GM13976 (cell line): ENCODE measurements around the gene WASF2.

Experiments used
- DNase-seq: peaks from one replicate; pipeline ENCODE4 v3.0.0; 2012; ENCODE audit warnings: low spot score
- in situ Hi-C: fragments of 300-500 bp; cut with MboI; formaldehyde crosslinking; loops from one replicate; pipeline ENCODE4 v1.12.0; 2022; ENCODE audit warnings: low sequenced_read_pairs, mixed read lengths, inconsistent platforms; ENCODE audit not compliant: unreplicated experiment
- TF ChIP-seq, protein P1 (sequence below): IDR thresholded peaks from 2 replicates; pipeline ENCODE4 v1.5.1; 2012; ENCODE audit warnings: borderline replicate concordance, mild to moderate bottlenecking; ENCODE audit not compliant: insufficient read depth; ENCODE audit errors: extremely low read depth, missing control alignments, control extremely low read depth

WASF2 gene

GRCh38 chr1:27377760-27378495 is 112.0 kb downstream of the WASF2 start:
- TF ChIP-seq, protein P1, sequence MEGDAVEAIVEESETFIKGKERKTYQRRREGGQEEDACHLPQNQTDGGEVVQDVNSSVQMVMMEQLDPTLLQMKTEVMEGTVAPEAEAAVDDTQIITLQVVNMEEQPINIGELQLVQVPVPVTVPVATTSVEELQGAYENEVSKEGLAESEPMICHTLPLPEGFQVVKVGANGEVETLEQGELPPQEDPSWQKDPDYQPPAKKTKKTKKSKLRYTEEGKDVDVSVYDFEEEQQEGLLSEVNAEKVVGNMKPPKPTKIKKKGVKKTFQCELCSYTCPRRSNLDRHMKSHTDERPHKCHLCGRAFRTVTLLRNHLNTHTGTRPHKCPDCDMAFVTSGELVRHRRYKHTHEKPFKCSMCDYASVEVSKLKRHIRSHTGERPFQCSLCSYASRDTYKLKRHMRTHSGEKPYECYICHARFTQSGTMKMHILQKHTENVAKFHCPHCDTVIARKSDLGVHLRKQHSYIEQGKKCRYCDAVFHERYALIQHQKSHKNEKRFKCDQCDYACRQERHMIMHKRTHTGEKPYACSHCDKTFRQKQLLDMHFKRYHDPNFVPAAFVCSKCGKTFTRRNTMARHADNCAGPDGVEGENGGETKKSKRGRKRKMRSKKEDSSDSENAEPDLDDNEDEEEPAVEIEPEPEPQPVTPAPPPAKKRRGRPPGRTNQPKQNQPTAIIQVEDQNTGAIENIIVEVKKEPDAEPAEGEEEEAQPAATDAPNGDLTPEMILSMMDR: no peak
- DNase-seq: no peak
- in situ Hi-C loops: no loop called here

DNA sequence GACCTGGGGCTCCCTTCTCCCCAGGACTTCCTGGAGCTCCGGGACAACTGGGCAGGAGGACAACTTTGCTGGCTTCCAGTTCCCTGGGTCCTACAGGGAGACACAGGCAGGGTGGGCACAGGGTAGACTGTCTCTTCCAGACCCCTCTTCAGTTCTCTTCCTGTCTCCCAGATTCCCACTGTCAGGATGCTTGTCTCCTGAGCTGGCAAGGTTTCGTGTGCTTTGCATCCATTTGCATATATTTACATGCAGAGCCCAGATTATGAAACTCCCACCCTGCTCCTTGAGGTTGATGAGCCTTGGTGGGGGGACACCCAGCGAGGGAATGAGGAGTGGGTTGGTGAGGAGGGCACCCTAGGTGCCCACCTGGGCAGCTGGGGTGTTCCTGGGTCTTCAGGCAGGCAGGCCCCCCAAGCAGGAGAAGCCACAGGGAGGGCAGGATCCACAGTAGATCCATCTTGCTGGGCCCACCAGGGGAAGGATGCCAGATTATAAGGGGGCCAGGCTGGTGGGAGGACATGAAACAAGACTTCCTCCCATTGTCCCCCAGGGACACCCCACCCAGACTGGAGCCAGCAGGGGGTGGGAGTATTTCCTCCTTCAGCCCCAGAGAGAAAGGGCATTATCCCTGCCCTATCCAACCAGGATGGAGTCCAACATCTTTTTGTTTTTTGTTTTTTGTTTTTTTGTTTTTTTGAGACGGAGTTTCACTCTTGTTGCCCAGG is 115.4 kb downstream of the WASF2 start, which contains the start of gene FCN3:
Gene FCN3 (minus strand): TSS at position 463 of the 725 bp plus-strand sequence. CDS start 6 bp downstream, at position 457.
- no peak for DNase-seq
- in situ Hi-C loops: no loop called here
- TF ChIP-seq, protein P1: no peak

- TF ChIP-seq, protein P1: no peak
- DNase-seq: no peak
- in situ Hi-C loops: no loop called here
These were observed 116.9 kb downstream of the WASF2 start for GRCh38 chr1:27372808-27373690.

- DNase-seq: no peak
- in situ Hi-C loops: no loop called here
- TF ChIP-seq, protein P1: no peak
These were observed 117.8 kb downstream of the WASF2 start for GRCh38 chr1:27372022-27372807.

DNA sequence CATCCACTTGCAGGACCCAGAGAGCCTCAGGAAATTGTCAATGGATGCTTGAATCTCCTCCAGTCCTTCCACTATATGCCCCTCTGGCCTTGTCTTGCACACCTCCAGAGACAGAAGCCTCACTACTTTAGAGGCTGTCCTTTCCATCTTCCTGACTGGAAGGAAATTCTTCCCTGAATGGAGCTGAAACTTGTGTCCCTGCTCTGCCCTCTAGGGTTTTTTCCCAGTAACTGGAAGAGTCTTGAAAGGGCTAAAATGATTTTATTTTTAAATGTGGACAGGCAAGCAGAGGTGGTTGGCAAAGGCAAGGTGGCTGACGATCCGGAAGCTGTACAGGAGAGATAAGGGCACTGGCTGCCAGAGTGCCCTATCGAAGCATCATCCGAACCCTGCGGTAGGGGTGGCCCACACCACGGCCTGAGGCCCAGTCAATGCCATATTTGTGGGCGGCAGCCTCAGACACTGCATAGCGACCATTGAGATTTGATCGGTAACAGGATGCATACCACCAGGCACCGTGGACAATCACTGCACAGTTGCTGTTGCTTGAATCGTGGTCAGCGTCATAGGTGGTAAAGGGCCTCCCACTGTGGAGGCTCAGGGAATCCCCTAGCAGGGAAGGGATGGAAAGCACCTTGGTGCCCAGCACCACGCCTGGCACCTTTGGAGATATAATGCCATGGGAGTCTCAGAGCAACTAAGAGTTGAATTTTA is 120.9 kb downstream of the WASF2 start:
- no peak for DNase-seq
- in situ Hi-C loops: no loop called here

More for the DNA sequence above, 120.9 kb downstream of the WASF2 start:
- TF ChIP-seq, protein P1: no peak
